HepG2 (cell line): Measurements from ENCODE around the gene LMBRD2.

ENCODE experiments used
- CTCF ChIP-seq: sonication (generic); formaldehyde crosslinking; IDR thresholded peaks from 2 replicates; pipeline ENCODE4 v1.5.0; 2020; ENCODE audit warnings: mild to moderate bottlenecking, missing genetic modification reagents, moderate library complexity
- JUNB ChIP-seq: sonication (generic); formaldehyde crosslinking; IDR thresholded peaks from 2 replicates; pipeline ENCODE4 v1.8.0; 2022; ENCODE audit warnings: missing genetic modification reagents, mild to moderate bottlenecking, borderline replicate concordance
- MEF2D ChIP-seq: sonication (generic); formaldehyde crosslinking; IDR thresholded peaks from 2 replicates; pipeline ENCODE4 v1.5.1; 2020; ENCODE audit warnings: mild to moderate bottlenecking, missing genetic modification reagents
- MXI1 ChIP-seq: IDR thresholded peaks from 3 replicates; pipeline ENCODE4 v1.6.1; 2012; ENCODE audit warnings: low read depth, low read length, inconsistent platforms, borderline replicate concordance
- POLR2A ChIP-seq, 2 experiments: IDR thresholded peaks; 2 replicates each; pipeline ENCODE4 v1.6.1; 2011; ENCODE audit warnings: low read depth in 2 of 2, low read length in 2 of 2, mild to moderate bottlenecking in 1 of 2, moderate library complexity in 1 of 2; ENCODE audit not compliant: insufficient read depth in 1 of 2
- REST ChIP-seq, 2 experiments: IDR thresholded peaks; 2 replicates each; pipeline ENCODE4 v1.6.1; 2011 to 2012; ENCODE audit warnings: low read length in 2 of 2, borderline replicate concordance in 1 of 2, low read depth in 1 of 2, mild to moderate bottlenecking in 1 of 2, moderate library complexity in 1 of 2
- SRY ChIP-seq: sonication (generic); formaldehyde crosslinking; IDR thresholded peaks from 2 replicates; pipeline ENCODE4 v1.8.0; 2022; ENCODE audit warnings: mild to moderate bottlenecking, missing genetic modification reagents
- ZBTB4 ChIP-seq: sonication (generic); formaldehyde crosslinking; IDR thresholded peaks from 2 replicates; pipeline ENCODE4 v1.4.0; 2020; ENCODE audit warnings: missing genetic modification reagents, mild to moderate bottlenecking, borderline replicate concordance
- ZNF552 ChIP-seq: sonication (generic); formaldehyde crosslinking; IDR thresholded peaks from 2 replicates; pipeline ENCODE4 v1.9.0; 2022; ENCODE audit warnings: missing genetic modification reagents, mild to moderate bottlenecking, borderline replicate concordance
- ZNF557 ChIP-seq: sonication (generic); formaldehyde crosslinking; IDR thresholded peaks from 2 replicates; pipeline ENCODE4 v1.4.0; 2020; ENCODE audit warnings: missing genetic modification reagents
- ZNF691 ChIP-seq: sonication (generic); formaldehyde crosslinking; IDR thresholded peaks from 2 replicates; pipeline ENCODE4 v1.4.0; 2020; ENCODE audit warnings: missing genetic modification reagents, low read depth, mild to moderate bottlenecking, borderline replicate concordance
- ZSCAN30 ChIP-seq: sonication (generic); formaldehyde crosslinking; IDR thresholded peaks from 2 replicates; pipeline ENCODE4 v1.5.0; 2020; ENCODE audit warnings: mild to moderate bottlenecking, missing genetic modification reagents

- TF ChIP-seq JUNB (CRISPR knock-in tag) (no peak), ZBTB4 (CRISPR knock-in tag) (no peak), ZNF557 (CRISPR knock-in tag) (no peak), ZSCAN30 (CRISPR knock-in tag) (no peak), ZNF552 (CRISPR knock-in tag) (no peak), MEF2D (CRISPR knock-in tag) (no peak), POLR2A (IDR thresholded peaks at IDR 0.05; ENCODE audit: insufficient read depth in 1 of 2, low read depth in 2 of 2, low read length in 2 of 2) (no peak), SRY (CRISPR knock-in tag) (no peak), MXI1 (no peak), ZNF691 (no peak), REST (IDR thresholded peaks at IDR 0.05; ENCODE audit: borderline replicate concordance in 1 of 2, low read depth in 1 of 2, low read length in 2 of 2) (no peak), CTCF (CRISPR knock-in tag) (no peak)
Measured at GRCh38 chr5:36068751-36069281, 82.9 kb downstream of the LMBRD2 start.
